HepG2 (cell line): ENCODE data around the gene PRKCD. TPM values are rescaled to one million over a fixed set of nuclear protein-coding genes. Genes with fewer than 3 reads are reported as not detected.

Experiments used
- ATAC-seq: fragments of 200-7000 bp; cut with Tn5 transposase; 3 replicates; pipeline ENCODE4 v1.9.1; 2020; ENCODE audit warnings: mild to moderate bottlenecking, moderate library complexity
- BruUV-seq: library from RNA; stranded (reverse); fragments of 400-500 nt; replicated peaks from 2 replicates; lab custom pipeline; 2021; lab: Mats Ljungman, UMichigan
- CTCF ChIA-PET: fragments of 300-600 bp; formaldehyde crosslinking; extraction: SDS; loops from one replicate; lab custom pipeline; 2021; ENCODE audit warnings: low total read pairs, inconsistent platforms, low intra/inter-chr PET ratio; lab: Yijun Ruan, JAX
- POLR2A ChIA-PET: fragments of 350-600 bp; sonication (Branson Sonifier 250); formaldehyde crosslinking; loops from one replicate; lab custom pipeline; 2020; ENCODE audit warnings: antibody characterized with exemption, inconsistent platforms; lab: Yijun Ruan, JAX
- DNase-seq: peaks from one replicate; pipeline ENCODE4 v3.0.0-alpha.2; 2015; ENCODE audit warnings: low spot score
- FAIRE-seq: peaks from 3 replicates; lab custom pipeline; 2011; peaks lifted over from hg19 to GRCh38; lab: Jason Lieb, UNC
- H2AFZ ChIP-seq: one replicate; pipeline ENCODE4 v1.6.1; 2011; ENCODE audit warnings: low read length, inconsistent platforms
- H3K27ac ChIP-seq: fragments of 300-600 bp; 3 replicates; pipeline ENCODE4 v1.8.0; 2011; ENCODE audit warnings: mixed run types, mild to moderate bottlenecking, mixed read lengths, low read length, inconsistent platforms; ENCODE audit not compliant: insufficient read depth; ENCODE audit errors: extremely low read length
- H3K27me3 ChIP-seq, 2 experiments: fragments of 200-600 bp in 1 of 2; 2 replicates in 1 of 2; 3 replicates in 1 of 2; pipeline versions ENCODE4 v1.6.0 to v1.8.0; 2011; ENCODE audit warnings: low read length in 2 of 2, mild to moderate bottlenecking in 2 of 2, moderate library complexity in 2 of 2, inconsistent platforms in 1 of 2; ENCODE audit not compliant: insufficient read depth in 2 of 2, control insufficient read depth in 1 of 2
- H3K36me3 ChIP-seq, 2 experiments: fragments of 200-600 bp in 1 of 2; replicated peaks in 1 of 2; 2 replicates in 1 of 2; 3 replicates in 1 of 2; pipeline versions ENCODE4 v1.5.1 to v1.8.0; 2011; ENCODE audit warnings: low read length in 2 of 2, inconsistent platforms in 1 of 2; ENCODE audit not compliant: insufficient read depth in 2 of 2, control insufficient read depth in 1 of 2
- H3K4me1 ChIP-seq: 2 replicates; pipeline ENCODE4 v1.5.1; 2012; ENCODE audit warnings: low read length, inconsistent platforms; ENCODE audit not compliant: insufficient read depth
- H3K4me2 ChIP-seq: 2 replicates; pipeline ENCODE4 v1.6.0; 2011; ENCODE audit warnings: low read depth, low read length, inconsistent platforms
- H3K4me3 ChIP-seq, 3 experiments: fragments of 200-600 bp in 1 of 3; sonication (generic), shearing (Covaris generic) in 1 of 3; replicated peaks in 1 of 3; 2 replicates each; pipeline ENCODE4 v1.5.1; 2011 to 2016; ENCODE audit warnings: low read length in 3 of 3, inconsistent platforms in 2 of 3, low read depth in 2 of 3, mild to moderate bottlenecking in 2 of 3, control low read depth in 1 of 3, mixed read lengths in 1 of 3; ENCODE audit not compliant: insufficient read depth in 1 of 3
- H3K79me2 ChIP-seq: one replicate; pipeline ENCODE4 v1.6.1; 2011; ENCODE audit warnings: low read length, inconsistent platforms; ENCODE audit not compliant: insufficient read depth
- H3K9ac ChIP-seq: 2 replicates; pipeline ENCODE4 v1.6.0; 2011; ENCODE audit warnings: mild to moderate bottlenecking, low read depth, low read length, inconsistent platforms; ENCODE audit not compliant: insufficient read depth
- H3K9me3 ChIP-seq: 2 replicates; pipeline ENCODE4 v1.5.1; 2012; ENCODE audit warnings: mild to moderate bottlenecking, low read length
- H4K20me1 ChIP-seq: 2 replicates; pipeline ENCODE4 v1.6.0; 2011; ENCODE audit warnings: inconsistent platforms, mild to moderate bottlenecking, low read length, moderate library complexity; ENCODE audit not compliant: insufficient read depth
- AGO2 ChIP-seq: fragments of 200-400 bp; formaldehyde crosslinking; optimal IDR thresholded peaks from 2 replicates; pipeline ENCODE3; 2017; ENCODE audit warnings: mild to moderate bottlenecking, low read depth, low read length, moderate library complexity
- ELF1 ChIP-seq: sonication (generic); formaldehyde crosslinking; IDR thresholded peaks from 2 replicates; pipeline ENCODE4 v1.4.0; 2020; ENCODE audit warnings: missing genetic modification reagents
- RERE ChIP-seq: IDR thresholded peaks from 2 replicates; pipeline ENCODE4 v1.6.1; 2016; ENCODE audit warnings: low read depth, missing genetic modification reagents, missing compliant biosample characterization
- ZFP1 ChIP-seq: IDR thresholded peaks from 2 replicates; pipeline ENCODE4 v1.6.1; 2016
- ZNF768 ChIP-seq: sonication (generic); formaldehyde crosslinking; IDR thresholded peaks from 2 replicates; pipeline ENCODE4 v1.4.0; 2020; ENCODE audit warnings: missing genetic modification reagents
- WGBS: methylation state at CpG from one replicate; pipeline ENCODE4 v1.1.6; 2017; ENCODE audit warnings: low lambda C conversion rate; 5-methylcytosine and 5-hydroxymethylcytosine counted together
- in situ Hi-C: cut with HindIII; loops from 2 replicates; pipeline ENCODE4 v1.10.0; 2017; ENCODE audit warnings: low pct_unique_long_range_greater_than_20kb; ENCODE audit not compliant: extremely low pct_ligation_motif_present
- intact Hi-C: fragments of 100-400 bp; cut with micrococcal nuclease; formaldehyde crosslinking; loops from one replicate; pipeline ENCODE4 v1.10.0; 2022; ENCODE audit not compliant: unreplicated experiment
- polyA plus RNA-seq, 8 experiments: library from polyadenylated mRNA; depleted of rRNA in 3 of 8; stranded (reverse) in 7 of 8; unstranded in 1 of 8; fragments of >200 nt; fragmentation: Illumina TruSeq in 4 of 8; extraction: Trizol in 4 of 8; gene quantifications; 2 replicates each; pipeline versions ENCODE4 v1.2.1 to v1.2.3, GENCODE V29; 2011 to 2016; ENCODE audit warnings: low read depth in 4 of 8, missing spikeins in 1 of 8, mixed read lengths in 1 of 8; ENCODE audit not compliant: insufficient read depth in 1 of 8
- total RNA-seq, 5 experiments: library from RNA; depleted of rRNA; stranded (reverse); fragments of >200 nt; fragmentation: Illumina TruSeq; extraction: Trizol; gene quantifications; 2 replicates each; pipeline ENCODE4 v1.2.3, GENCODE V29; 2016; ENCODE audit warnings: low read depth in 1 of 5

PRKCD gene
- total and polyA plus RNA-seq, 2 of the 13 experiments (the other 11 are each of a cell fraction or from before 2014, with no cell fraction given) = 1.6 to 40.7 TPM

GRCh38 chr3:53183514-53183913, 22.5 kb downstream of the PRKCD start:
- Histone ChIP-seq H2AFZ (no peak overlapping the region), H3K4me2 (no peak overlapping the region), H3K36me3 (peaks cover 27 to 73% of the 10 kb centered on the region in 2 experiments; a peak in 4 of 5 replicates), H4K20me1 (no peaks in the 10 kb centered on the region), H3K27me3 (no peaks in the 10 kb centered on the region), H3K4me1 (no peaks in the 10 kb centered on the region), H3K9me3 (no peaks in the 10 kb centered on the region), H3K27ac (no peak overlapping the region), H3K9ac (no peak overlapping the region), H3K79me2 (no peaks in the 10 kb centered on the region), H3K4me3 (no peak overlapping the region)
- no TSS peak for BruUV-seq
- DNase-seq = no peak
- TF ChIP-seq ELF1 (no peak), ZNF768 (CRISPR knock-in tag) (peak; percentile 66)
- ATAC-seq = no peak
- 94% methylated on average over 8 of the region's 9 CpGs for WGBS
- POLR2A ChIA-PET = no interaction called here
- CTCF ChIA-PET = no interaction called here
- in situ Hi-C loops (no loop called here), intact Hi-C loops (no loop called here)
- no peak for FAIRE-seq

DNA sequence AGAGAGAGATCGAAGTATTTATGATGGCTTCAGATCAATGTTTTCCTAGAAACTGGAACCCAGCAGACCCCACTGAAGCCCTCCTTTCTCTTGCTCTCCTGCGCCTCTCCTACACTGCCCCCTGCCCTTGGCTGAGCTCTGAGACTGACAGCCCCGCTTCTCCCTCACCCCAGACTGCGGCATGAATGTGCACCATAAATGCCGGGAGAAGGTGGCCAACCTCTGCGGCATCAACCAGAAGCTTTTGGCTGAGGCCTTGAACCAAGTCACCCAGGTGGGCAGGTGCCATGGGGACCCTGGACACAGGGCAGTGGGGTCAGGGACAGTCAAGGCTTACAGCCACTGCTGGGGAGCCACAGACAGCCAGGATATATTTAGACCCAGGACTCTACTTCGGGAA, 23.7 kb downstream of the PRKCD start:
- Histone ChIP-seq H3K27ac (no peak overlapping the region), H3K27me3 (no peaks in the 10 kb centered on the region), H3K9me3 (no peaks in the 10 kb centered on the region), H3K4me3 (no peak overlapping the region), H3K4me1 (no peaks in the 10 kb centered on the region), H4K20me1 (no peaks in the 10 kb centered on the region), H3K4me2 (no peak overlapping the region), H3K9ac (no peak overlapping the region), H3K36me3 (peaks cover 25 to 70% of the 10 kb centered on the region in 2 experiments; a peak in 4 of 5 replicates), H2AFZ (no peak overlapping the region), H3K79me2 (no peaks in the 10 kb centered on the region)
- FAIRE-seq (no peak), DNase-seq (no peak), ATAC-seq (no peak)
- 98% methylated on average over 7 of the region's 7 CpGs for WGBS
- in situ Hi-C loops (no loop called here), intact Hi-C loops (no loop called here)
- no TSS peak for BruUV-seq
- ChIA-PET CTCF (no interaction called here), POLR2A (no interaction called here)
- TF ChIP-seq RERE (no peak), ZFP1 (CRISPR knock-in tag) (no peak), AGO2 (peak; percentile 28)
